Measurements from ENCODE around the gene UBE3B. TPM values are rescaled to one million over a fixed set of nuclear protein-coding genes. Genes with fewer than 3 reads are reported as not detected.

Gene UBE3B
- total RNA-seq, 1 donor from 2014 or later, result 44.2 TPM

DNA sequence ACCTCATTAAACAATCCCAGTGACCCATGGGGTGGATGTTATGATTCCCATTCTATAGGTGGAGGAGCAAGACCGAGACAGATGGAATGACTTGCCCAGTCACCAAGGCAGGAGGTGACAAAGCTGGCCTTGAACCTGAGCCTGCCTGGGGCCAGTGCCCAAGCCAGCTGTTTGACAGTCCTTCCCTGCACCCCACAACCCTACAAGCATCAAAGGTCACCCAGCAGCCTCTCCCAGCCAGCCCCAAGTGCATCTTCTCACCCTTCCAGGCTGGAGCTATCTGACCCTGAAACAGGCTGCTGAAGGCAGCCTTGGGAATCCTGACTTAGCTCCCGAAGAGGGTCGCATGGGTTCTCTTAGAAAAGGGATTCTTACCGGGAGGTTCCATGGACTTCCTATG is 75.5 kb downstream of the UBE3B start:
- DNase-seq, result no peak
- Mint-ChIP-seq H3K27me3 (ENCODE audit: unreplicated experiment) (peaks cover 9% of the 10 kb centered on the region), H3K27ac (ENCODE audit: unreplicated experiment) (no peak overlapping the region), H3K4me3 (ENCODE audit: unreplicated experiment) (no peak overlapping the region), H3K4me1 (ENCODE audit: low read depth, unreplicated experiment) (peaks cover 15% of the 10 kb centered on the region), H3K9me3 (ENCODE audit: unreplicated experiment) (peaks cover 6% of the 10 kb centered on the region), H3K36me3 (ENCODE audit: unreplicated experiment) (no peaks in the 10 kb centered on the region)
- no peak for TF ChIP-seq CTCF (IDR thresholded peaks at IDR 0.05; ENCODE audit: partially characterized antibody, unreplicated experiment)

DNA sequence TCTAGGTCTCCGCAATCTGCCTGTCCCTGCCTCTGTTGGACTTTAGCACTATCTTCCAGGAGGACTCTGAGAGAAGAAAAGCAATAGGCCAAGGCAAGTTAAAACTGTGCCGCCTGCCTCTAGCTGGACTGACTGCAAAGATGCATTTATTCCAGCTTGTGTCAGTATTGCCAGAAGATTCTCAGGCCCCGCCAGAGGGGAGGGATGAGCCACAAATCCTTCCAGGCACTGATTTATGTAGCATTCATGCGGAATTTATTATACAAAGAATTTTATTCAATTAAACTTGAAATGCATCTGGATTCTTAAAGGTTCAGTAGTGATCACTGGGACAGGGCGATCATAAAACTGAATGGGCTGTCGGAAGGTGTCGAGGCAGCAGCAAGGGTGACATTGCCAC is 76.0 kb downstream of the UBE3B start:
- Mint-ChIP-seq H3K27ac (ENCODE audit: unreplicated experiment) (no peak overlapping the region), H3K4me3 (ENCODE audit: unreplicated experiment) (no peak overlapping the region), H3K27me3 (ENCODE audit: unreplicated experiment) (peaks cover 8% of the 10 kb centered on the region), H3K4me1 (ENCODE audit: low read depth, unreplicated experiment) (peaks cover 12% of the 10 kb centered on the region), H3K9me3 (ENCODE audit: unreplicated experiment) (peaks cover 6% of the 10 kb centered on the region), H3K36me3 (ENCODE audit: unreplicated experiment) (no peaks in the 10 kb centered on the region)
- TF ChIP-seq CTCF (IDR thresholded peaks at IDR 0.05; ENCODE audit: partially characterized antibody, unreplicated experiment), result no peak
- peak; percentile 0 for DNase-seq

GRCh38 chr12:109553906-109554500 is 76.6 kb downstream of the UBE3B start:
- Mint-ChIP-seq H3K27ac (ENCODE audit: unreplicated experiment) (no peak overlapping the region), H3K9me3 (ENCODE audit: unreplicated experiment) (peaks cover 6% of the 10 kb centered on the region), H3K4me3 (ENCODE audit: unreplicated experiment) (no peak overlapping the region), H3K36me3 (ENCODE audit: unreplicated experiment) (no peaks in the 10 kb centered on the region), H3K4me1 (ENCODE audit: low read depth, unreplicated experiment) (peaks cover 11% of the 10 kb centered on the region), H3K27me3 (ENCODE audit: unreplicated experiment) (peaks cover 7% of the 10 kb centered on the region)
- no peak for TF ChIP-seq CTCF (IDR thresholded peaks at IDR 0.05; ENCODE audit: partially characterized antibody, unreplicated experiment)
- DNase-seq, result no peak

- Mint-ChIP-seq H3K4me1 (ENCODE audit: low read depth, unreplicated experiment) (peaks cover 9% of the 10 kb centered on the region), H3K36me3 (ENCODE audit: unreplicated experiment) (no peaks in the 10 kb centered on the region), H3K27me3 (ENCODE audit: unreplicated experiment) (peaks cover 7% of the 10 kb centered on the region), H3K4me3 (ENCODE audit: unreplicated experiment) (no peak overlapping the region), H3K9me3 (ENCODE audit: unreplicated experiment) (peaks cover 4% of the 10 kb centered on the region), H3K27ac (ENCODE audit: unreplicated experiment) (no peak overlapping the region)
- TF ChIP-seq CTCF (IDR thresholded peaks at IDR 0.05; ENCODE audit: partially characterized antibody, unreplicated experiment), result no peak
- DNase-seq, result no peak
These were observed 77.3 kb downstream of the UBE3B start for GRCh38 chr12:109554761-109555160.

- Mint-ChIP-seq H3K4me1 (ENCODE audit: low read depth, unreplicated experiment) (peaks cover 5% of the 10 kb centered on the region), H3K27me3 (ENCODE audit: unreplicated experiment) (peaks cover 7% of the 10 kb centered on the region)
These were observed 78.2 kb downstream of the UBE3B start for GRCh38 chr12:109555431-109556315.

More at GRCh38 chr12:109555431-109556315, 78.2 kb downstream of the UBE3B start:
- no peak for TF ChIP-seq CTCF (IDR thresholded peaks at IDR 0.05; ENCODE audit: partially characterized antibody, unreplicated experiment)
- Mint-ChIP-seq H3K9me3 (ENCODE audit: unreplicated experiment) (peaks cover 4% of the 10 kb centered on the region), H3K27ac (ENCODE audit: unreplicated experiment) (no peak overlapping the region), H3K36me3 (ENCODE audit: unreplicated experiment) (no peaks in the 10 kb centered on the region), H3K4me3 (ENCODE audit: unreplicated experiment) (no peak overlapping the region)
- no peak for DNase-seq

Data from glutamatergic neuron (in vitro differentiated cells).